CD1c-positive myeloid dendritic cell (primary cell): ENCODE data around the gene AVPR2.
A peak's percentile ranks its signal among the peaks of the same experiment; 100 is the strongest.

Source experiments
- DNase-seq: peaks from one replicate; pipeline ENCODE4 v3.0.0-alpha.2; 2016; ENCODE audit errors: extremely low spot score

AVPR2 gene

GRCh38 chrX:153932220-153932915, 27.9 kb downstream of the AVPR2 start:
- DNase-seq, result no peak

- DNase-seq, result no peak
Measured at GRCh38 chrX:153933748-153934147, 29.3 kb downstream of the AVPR2 start.

DNA sequence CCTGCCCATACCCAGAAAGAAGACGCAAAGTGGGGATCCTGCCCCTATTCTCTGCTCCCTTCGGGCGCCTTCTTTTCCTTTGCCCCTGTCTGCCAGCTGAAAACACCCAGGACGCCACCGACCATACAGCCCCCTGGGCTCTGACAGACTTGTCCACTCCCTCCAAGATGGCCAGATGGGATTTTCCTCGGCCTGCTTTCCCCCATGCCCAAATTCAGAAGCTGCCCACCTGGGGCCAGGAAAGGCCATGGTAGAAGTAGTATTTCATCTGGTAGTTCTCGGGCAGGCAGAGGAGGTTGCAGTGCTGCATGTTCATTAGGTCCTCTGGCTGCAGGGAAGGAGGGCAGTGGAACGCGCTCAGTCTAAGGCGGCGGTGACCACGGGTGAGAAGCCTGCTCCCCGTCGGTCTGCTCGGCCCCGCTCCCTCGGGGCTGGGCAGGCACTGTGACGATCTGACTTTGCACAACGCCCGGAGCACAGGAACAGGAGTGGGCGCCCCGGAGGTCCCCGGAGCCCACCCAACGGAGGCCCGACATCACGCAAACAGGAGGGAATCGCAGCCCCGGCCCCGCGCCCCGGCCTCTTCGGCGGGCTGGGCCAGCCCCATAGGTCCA, 29.8 kb downstream of the AVPR2 start:
- DNase-seq, result no peak

GRCh38 chrX:153934762-153935325, 30.4 kb downstream of the AVPR2 start, which contains the start of gene NAA10:
TSS of gene NAA10 (minus strand) at chrX:153935037. CDS start at chrX:153934904, 133 bp downstream.
- peak; percentile 79 for DNase-seq

- DNase-seq, result no peak
Measured at GRCh38 chrX:153935326-153935851, 30.9 kb downstream of the AVPR2 start.

DNA sequence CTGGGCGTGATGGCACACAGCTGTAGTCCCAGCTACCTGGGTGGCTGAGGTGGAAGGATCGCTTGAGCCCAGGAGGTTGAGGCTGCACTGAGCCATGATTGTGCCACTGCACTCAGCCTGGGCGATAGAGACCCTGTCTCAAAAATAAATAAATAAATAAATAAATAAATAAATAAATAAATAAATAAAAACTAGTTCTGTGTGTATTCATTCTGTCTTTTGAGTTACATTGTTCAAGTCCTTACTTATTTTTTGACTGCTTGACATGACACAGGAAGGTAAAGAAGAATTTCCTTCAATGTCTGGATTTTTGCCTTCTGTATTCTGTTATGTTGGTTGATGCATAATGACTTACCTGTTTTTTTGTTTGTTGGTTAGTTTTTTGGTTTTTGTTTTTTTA, 32.6 kb downstream of the AVPR2 start:
- DNase-seq, result no peak

- no peak for DNase-seq
Measured at GRCh38 chrX:153938226-153938786, 33.8 kb downstream of the AVPR2 start.

GRCh38 chrX:153939573-153939972, 35.1 kb downstream of the AVPR2 start:
- DNase-seq, result no peak

GRCh38 chrX:153941336-153942252, 37.1 kb downstream of the AVPR2 start:
- DNase-seq, result no peak

DNA sequence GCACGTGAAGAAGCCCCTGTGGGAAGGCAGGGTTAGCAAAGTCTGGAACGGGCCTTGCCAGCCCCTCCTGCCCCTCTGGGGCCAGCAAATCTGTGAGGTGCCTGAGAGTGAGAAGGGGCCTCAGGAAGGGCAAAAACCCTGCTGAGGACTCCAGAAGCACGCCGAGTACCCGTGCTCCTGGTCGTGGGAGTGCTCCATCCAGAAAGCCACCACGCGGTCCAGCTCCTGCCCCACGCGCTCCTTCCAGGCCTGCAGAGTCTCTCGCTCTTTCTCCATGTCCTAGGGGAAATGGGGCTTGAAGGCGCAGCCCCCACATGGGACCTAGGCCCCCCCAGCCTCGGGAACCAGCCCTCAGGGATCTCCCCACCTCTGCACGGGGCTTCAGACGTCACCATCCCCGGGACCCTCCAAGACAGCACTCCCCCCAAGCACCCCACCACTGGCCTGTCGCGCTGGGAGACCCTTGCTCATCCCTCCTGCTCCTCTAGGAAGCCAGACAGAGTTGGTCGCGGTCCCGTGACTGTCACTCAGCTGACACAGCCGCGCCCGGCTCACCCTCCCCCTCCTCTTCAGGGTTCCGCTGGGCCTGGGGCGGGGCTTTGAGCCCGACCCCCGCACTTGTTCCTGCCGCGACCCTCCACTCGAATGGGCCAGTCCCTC, 39.8 kb downstream of the AVPR2 start, which contains the start of gene RENBP:
Gene RENBP (minus strand): TSS at position 504 of the 660 bp plus-strand sequence. CDS start 33 bp downstream, at position 471.
- peak; percentile 47 for DNase-seq

DNA sequence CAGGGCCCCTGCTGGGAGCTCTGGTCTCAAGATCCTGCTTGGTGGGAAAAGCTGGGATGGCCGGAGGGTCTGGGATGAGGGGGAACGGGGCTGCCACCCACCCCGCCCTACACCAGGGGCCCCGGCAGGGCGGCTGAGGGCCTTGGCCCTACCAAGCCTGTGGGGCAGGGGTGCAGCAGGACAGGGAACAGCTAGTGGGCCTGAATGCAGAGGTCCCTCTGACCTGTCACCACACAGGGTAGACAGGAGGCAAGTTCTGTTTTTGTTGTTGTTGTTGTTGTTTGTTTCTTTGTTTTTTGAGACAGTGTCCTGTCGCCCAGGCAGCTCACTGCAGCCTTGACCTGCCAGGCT, 40.3 kb downstream of the AVPR2 start:
- no peak for DNase-seq

DNA sequence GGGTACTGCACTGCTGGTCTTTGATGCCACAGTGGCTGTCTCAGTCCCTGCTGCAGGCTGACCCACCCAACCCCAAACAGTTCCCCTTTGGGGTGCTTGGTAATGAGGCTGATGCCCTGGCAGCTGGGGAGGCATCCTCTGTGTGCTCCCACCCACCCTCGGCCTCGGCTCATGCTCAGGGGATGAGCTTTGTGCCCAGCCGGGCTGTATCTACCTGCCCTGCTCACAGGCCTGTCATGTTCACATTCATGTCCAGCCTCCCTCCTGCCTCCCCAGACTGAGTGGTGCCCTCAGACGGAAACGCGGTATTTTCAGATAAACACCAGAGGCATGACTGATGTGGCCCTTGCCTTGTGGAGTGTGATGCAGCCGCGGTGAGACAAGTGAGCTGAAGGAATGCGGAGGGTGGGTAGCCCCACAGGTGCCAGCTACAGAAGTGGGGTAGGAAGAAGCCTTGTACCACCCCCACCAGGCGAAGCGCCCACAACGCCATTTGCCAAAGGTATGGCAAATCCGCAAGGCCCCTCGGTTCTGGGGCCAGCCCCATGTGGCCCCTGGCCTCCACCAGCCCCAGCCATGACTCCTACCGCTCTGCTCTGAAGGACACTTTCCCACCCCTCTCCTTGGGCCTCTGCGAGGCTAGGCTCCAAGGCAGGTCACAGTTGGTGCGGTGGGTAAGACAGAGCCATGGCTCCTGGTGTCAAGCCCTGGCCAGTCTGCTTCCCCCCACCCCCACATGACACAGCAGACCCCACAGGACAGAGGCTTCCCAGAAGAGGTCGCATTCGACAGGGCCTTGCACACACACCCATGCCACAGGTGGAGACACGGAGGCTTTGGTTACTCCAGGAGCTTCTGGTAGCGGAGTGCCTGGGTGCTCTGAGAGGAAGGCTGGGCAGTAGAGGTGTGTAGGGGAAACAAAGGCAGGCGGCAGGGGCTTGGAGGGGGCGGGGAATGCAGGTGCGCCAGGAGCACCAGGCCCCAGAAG, 41.8 kb downstream of the AVPR2 start:
- no peak for DNase-seq

DNA sequence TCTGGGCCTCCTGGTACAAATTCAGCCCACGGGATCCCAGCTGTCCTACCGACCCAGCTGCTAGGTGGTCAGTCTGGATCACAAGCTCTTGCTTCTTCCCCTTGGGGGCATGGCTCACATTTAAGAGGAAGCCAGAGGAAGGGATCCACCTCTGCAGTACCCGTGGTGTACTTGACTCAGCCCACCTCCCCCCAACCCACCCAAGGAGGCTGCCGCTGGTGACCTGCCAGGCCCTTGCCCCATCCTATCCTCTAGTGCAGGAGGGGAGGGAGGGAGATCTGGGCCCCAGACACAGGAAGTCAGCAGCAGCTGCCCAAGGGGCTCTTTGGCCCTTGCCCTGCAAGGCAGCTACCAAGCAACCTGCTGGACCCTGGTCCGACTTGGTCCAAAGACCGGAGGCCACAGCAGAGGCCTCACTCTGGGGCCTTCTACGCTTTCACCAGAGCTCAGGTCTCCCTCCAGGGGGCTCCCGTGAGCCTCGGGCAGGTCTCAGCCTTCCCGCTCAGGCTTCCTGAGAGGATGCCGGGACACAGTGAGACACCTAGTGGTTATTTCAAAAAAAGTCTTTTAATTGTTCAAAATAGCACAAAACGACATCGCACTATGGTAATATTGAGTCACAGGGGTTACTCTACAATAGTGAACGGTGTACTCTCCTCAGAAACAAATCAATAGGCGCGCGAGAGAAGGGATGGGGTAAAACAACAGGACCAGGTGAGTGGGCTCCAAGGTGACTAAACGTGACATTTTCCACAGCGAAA, 42.7 kb downstream of the AVPR2 start:
- peak; percentile 82 for DNase-seq

DNA sequence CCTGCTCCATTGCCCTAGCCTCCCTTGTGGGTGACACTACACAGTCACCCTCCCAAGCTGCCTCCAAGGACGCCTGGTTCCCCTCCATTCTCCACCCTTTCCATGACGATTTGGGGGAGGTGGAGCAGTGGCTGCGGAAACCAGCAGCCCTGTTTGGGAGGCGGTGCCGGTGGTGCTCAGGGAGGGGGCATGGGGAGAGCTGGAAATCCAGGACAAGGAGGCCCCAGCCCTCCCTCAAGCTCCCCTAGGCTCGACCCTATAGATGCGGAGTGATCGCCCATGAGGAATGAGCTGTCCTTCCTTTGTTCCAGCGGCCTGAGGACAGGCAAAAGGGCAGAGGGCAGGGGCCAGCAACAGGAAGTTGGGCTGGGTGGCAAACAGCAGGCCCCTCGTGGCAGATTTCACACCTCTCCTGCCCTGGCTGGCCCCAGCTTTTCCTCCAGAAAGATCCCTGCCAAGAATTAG, 43.6 kb downstream of the AVPR2 start:
- DNase-seq, result no peak

DNA sequence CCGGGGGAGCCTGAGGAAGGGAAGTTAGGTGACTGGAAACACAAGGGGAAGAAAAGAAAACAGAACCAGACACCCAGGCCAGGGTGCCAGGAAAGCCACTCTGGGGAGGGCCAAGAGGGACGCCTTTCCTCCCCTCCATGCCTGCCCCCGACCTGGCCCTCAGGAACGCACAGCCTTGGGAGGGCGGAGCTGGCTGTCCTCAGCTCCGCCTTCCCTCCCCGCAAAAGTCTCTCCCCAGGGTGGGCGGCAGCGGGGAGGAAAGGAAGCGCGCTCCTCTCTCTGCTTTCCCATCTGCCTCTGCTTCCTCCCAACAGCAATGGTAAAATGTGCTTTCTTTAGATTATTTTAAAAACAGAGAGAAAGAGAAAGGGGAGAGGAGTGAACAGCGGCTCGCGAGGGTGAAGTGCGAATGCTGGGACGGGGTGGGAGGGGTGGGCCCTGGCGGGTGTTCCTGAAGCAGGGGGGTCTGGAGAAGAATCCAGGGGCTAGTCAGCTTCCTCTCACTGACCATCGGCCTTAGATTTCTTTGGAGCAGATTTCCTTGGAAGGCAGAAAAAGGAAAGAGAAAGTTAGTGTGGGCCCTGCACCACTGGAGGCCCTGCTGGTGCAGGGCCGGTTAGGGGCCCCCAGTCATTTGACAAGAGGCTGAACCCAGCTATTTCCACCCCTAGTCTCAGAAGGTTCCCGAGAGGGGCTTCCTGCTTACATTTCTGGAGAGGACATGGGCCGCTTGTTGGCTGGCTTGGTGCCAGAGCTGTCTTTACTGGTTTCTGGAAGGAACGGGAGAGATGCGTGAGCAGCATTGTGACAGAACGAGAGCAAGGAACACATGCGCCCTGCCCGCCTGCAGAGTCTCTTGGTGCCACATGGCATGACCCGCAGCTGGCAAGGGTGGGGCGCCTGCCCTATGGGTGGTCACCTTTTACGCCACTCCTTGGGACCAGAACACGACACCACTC, 44.7 kb downstream of the AVPR2 start:
- no peak for DNase-seq

- DNase-seq, result no peak
Measured at GRCh38 chrX:153950127-153950526, 45.7 kb downstream of the AVPR2 start.

GRCh38 chrX:153951683-153952372, 47.4 kb downstream of the AVPR2 start:
- no peak for DNase-seq
